Right lobe of liver (tissue), 4 donors: Measurements from ENCODE around the gene DCD.

Experiments used
- CTCF ChIP-seq, 4 donors: fragments of 200-600 bp in 3 of 4; fragments of 450-650 bp in 1 of 4; IDR thresholded peaks; one replicate each; pipeline versions ENCODE4 v1.5.1 to v1.8.0; 2016 to 2022; ENCODE audit warnings: antibody characterized with exemption in 4 of 4, mild to moderate bottlenecking in 2 of 4
- POLR2A ChIP-seq: fragments of 450-650 bp; IDR thresholded peaks from one replicate; pipeline ENCODE4 v1.6.1; 2017; ENCODE audit warnings: antibody characterized with exemption, mild to moderate bottlenecking
- donor health status: DM: no; HTN: no; CAD: no.
- donor health status: DM: no; HTN: no; CAD: no.
- donor health status: DM: no; HTN: yes; CAD: no.

DNA sequence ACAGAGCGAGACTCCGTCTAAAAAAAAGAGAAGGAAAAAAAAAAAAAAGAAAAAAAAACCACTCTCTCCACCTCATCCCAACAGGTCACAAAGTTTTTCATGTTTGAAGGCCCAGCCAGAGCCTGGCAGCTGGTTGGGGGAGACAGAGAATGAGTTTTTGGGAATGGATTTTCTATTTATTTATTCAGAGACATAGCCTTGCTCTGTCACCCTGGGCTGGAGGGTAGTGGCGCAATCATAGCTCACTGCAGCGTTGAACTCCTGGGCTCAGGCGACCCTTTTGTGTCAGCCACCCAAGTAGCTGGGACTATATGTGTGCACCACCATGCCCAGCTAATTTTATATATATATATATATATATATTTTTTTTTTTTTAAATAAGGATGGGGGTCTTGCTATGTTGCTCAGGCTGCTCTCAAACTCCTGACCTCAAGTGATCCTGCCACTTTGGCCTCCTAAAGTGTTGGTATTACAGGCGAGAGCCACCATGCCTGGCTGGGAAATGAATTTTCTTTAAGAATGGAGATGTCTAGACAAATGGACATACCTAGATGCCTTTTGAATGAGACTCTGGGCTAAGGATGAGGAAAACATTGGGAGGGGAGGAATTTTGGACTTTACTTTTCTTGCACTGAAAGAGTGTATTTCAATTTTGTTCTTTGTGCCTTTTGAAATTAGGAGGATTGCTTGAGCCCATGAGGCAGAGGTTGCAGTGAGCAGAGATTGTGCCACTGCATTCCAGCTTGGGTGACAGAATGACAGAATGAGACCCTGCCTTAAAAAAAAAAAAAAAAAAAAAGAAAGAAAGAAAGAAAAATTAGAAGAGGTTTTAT, 42.8 kb downstream of the DCD start:
- TF ChIP-seq CTCF (IDR thresholded peaks at IDR 0.05) (no peak), POLR2A (no peak)
